Liver (tissue), 9 donors: ENCODE data around the gene ZDHHC19. TPM values are rescaled to one million over a fixed set of nuclear protein-coding genes. Genes with fewer than 3 reads are reported as not detected.
A peak's percentile ranks its signal among the peaks of the same experiment; 100 is the strongest.

ENCODE experiments used
- DNase-seq: peaks from one replicate; pipeline ENCODE4 v3.0.0-alpha.2; 2017; ENCODE audit warnings: low spot score
- H3K27ac ChIP-seq, 2 donors: one replicate each; pipeline ENCODE4 v1.7.0; 2013; ENCODE audit warnings: inconsistent platforms in 2 of 2, low read length in 2 of 2, control low read depth in 1 of 2, low read depth in 1 of 2, mild to moderate bottlenecking in 1 of 2
- H3K27me3 ChIP-seq, 4 donors: one replicate each; pipeline versions ENCODE4 v1.6.1 to v1.7.0; 2013; ENCODE audit warnings: low read length in 3 of 4, inconsistent platforms in 1 of 4, mild to moderate bottlenecking in 1 of 4, moderate library complexity in 1 of 4; ENCODE audit not compliant: control insufficient read depth in 4 of 4, insufficient read depth in 4 of 4
- H3K36me3 ChIP-seq, 4 donors: one replicate each; pipeline versions ENCODE4 v1.6.1 to v1.7.0; 2013; ENCODE audit warnings: low read length in 3 of 4, mild to moderate bottlenecking in 3 of 4, low read depth in 1 of 4, moderate library complexity in 1 of 4; ENCODE audit not compliant: control insufficient read depth in 4 of 4, insufficient read depth in 3 of 4
- H3K4me1 ChIP-seq, 4 donors: one replicate each; pipeline versions ENCODE4 v1.6.1 to v1.7.0; 2013; ENCODE audit warnings: low read length in 3 of 4, mild to moderate bottlenecking in 3 of 4, moderate library complexity in 1 of 4; ENCODE audit not compliant: control insufficient read depth in 4 of 4, insufficient read depth in 4 of 4
- H3K4me3 ChIP-seq, 3 donors: one replicate each; pipeline versions ENCODE4 v1.6.1 to v1.7.0; 2013; ENCODE audit warnings: low read length in 3 of 3, control low read depth in 1 of 3, low read depth in 1 of 3, mild to moderate bottlenecking in 1 of 3
- H3K9ac ChIP-seq, 2 donors: one replicate each; pipeline ENCODE4 v1.7.0; 2013; ENCODE audit warnings: low read length in 2 of 2, mild to moderate bottlenecking in 2 of 2, moderate library complexity in 2 of 2, control low read depth in 1 of 2, low read depth in 1 of 2
- H3K9me3 ChIP-seq, 4 donors: one replicate each; pipeline versions ENCODE4 v1.6.1 to v1.7.0; 2013; ENCODE audit warnings: low read length in 3 of 4; ENCODE audit not compliant: control insufficient read depth in 4 of 4
- ATF3 ChIP-seq: IDR thresholded peaks from 2 replicates; pipeline ENCODE4 v1.6.1; 2016; ENCODE audit warnings: antibody characterized with exemption
- CTCF ChIP-seq: fragments of 150-350 bp; IDR thresholded peaks from 2 replicates; pipeline ENCODE4 v1.5.1; 2017; ENCODE audit warnings: improper control_type of control experiment, low read depth, low read length; ENCODE audit not compliant: missing input control
- EGR1 ChIP-seq, 2 donors: IDR thresholded peaks; 2 replicates each; pipeline ENCODE4 v1.6.1; 2016 to 2018; ENCODE audit warnings: antibody characterized with exemption in 2 of 2, low read depth in 2 of 2
- FOXA2 ChIP-seq: IDR thresholded peaks from 2 replicates; pipeline ENCODE4 v1.6.1; 2016; ENCODE audit warnings: antibody characterized with exemption
- GABPA ChIP-seq, 2 donors: IDR thresholded peaks in 1 of 2; conservative IDR thresholded peaks in 1 of 2; 2 replicates each; pipeline ENCODE4 v1.6.1; 2016; ENCODE audit warnings: antibody characterized with exemption in 2 of 2, mild to moderate bottlenecking in 1 of 2, moderate library complexity in 1 of 2
- HNF4A ChIP-seq, 2 donors: conservative IDR thresholded peaks; 2 replicates each; pipeline ENCODE4 v1.6.1; 2016; ENCODE audit warnings: antibody characterized with exemption in 2 of 2, mild to moderate bottlenecking in 2 of 2
- HNF4G ChIP-seq: IDR thresholded peaks from 2 replicates; pipeline ENCODE4 v1.6.1; 2016; ENCODE audit warnings: antibody characterized with exemption
- JUND ChIP-seq, 2 donors: IDR thresholded peaks; 2 replicates each; pipeline ENCODE4 v1.6.1; 2016; ENCODE audit warnings: antibody characterized with exemption in 2 of 2
- NR2F2 ChIP-seq: IDR thresholded peaks from 2 replicates; pipeline ENCODE4 v1.6.1; 2016; ENCODE audit warnings: antibody characterized with exemption
- RAD21 ChIP-seq, 2 donors: IDR thresholded peaks; 2 replicates each; pipeline ENCODE4 v1.6.1; 2016; ENCODE audit warnings: antibody characterized with exemption in 2 of 2, mild to moderate bottlenecking in 2 of 2
- REST ChIP-seq: IDR thresholded peaks from 2 replicates; pipeline ENCODE4 v1.6.1; 2016; ENCODE audit warnings: antibody characterized with exemption, mild to moderate bottlenecking
- RXRA ChIP-seq, 2 donors: IDR thresholded peaks; 2 replicates each; pipeline ENCODE4 v1.6.1; 2017 to 2018; ENCODE audit warnings: antibody characterized with exemption in 2 of 2, mild to moderate bottlenecking in 1 of 2
- TAF1 ChIP-seq: conservative IDR thresholded peaks from 2 replicates; pipeline ENCODE4 v1.6.1; 2016; ENCODE audit warnings: antibody characterized with exemption, mild to moderate bottlenecking
- YY1 ChIP-seq: IDR thresholded peaks from 2 replicates; pipeline ENCODE4 v1.6.1; 2016; ENCODE audit warnings: antibody characterized with exemption, mild to moderate bottlenecking
- ZBTB33 ChIP-seq: IDR thresholded peaks from 2 replicates; pipeline ENCODE4 v1.6.1; 2016; ENCODE audit warnings: antibody characterized with exemption
- WGBS: extraction: QIAGEN DNeasy Blood & Tissue Kit; methylation state at CpG from one replicate; pipeline ENCODE4 v1.1.7; 2013; 5-methylcytosine and 5-hydroxymethylcytosine counted together
- polyA plus RNA-seq, 2 donors: library from polyadenylated mRNA; stranded (reverse) in 1 of 2; unstranded in 1 of 2; fragments of 200-250 nt in 1 of 2; fragments of >200 nt in 1 of 2; fragmentation: Nextera tagmentation in 1 of 2; extraction: Ambion mirVana in 1 of 2; gene quantifications; one replicate each; pipeline versions ENCODE4 v1.2.1 to v1.2.3, GENCODE V29; 2013 to 2015
- total RNA-seq, 2 donors: library from RNA; depleted of rRNA; stranded (reverse); fragments of >200 nt; gene quantifications; one replicate each; pipeline ENCODE4 v1.2.3, GENCODE V29; 2014
- donor health status: healthy.
- donor health status: healthy.
- donor health status: healthy.
- donor health status: healthy.
- donor health status: healthy.

Gene ZDHHC19
- total and polyA plus RNA-seq, 4 donors = 0.42 to 1.5 (median 0.81) TPM

GRCh38 chr3:196220587-196220986 lies 9.4 kb upstream of the ZDHHC19 start:
- 81% methylated on average over 10 of the region's 10 CpGs for WGBS
- no peak overlapping the region for H3K9ac ChIP-seq

GRCh38 chr3:196219970-196220311 lies 8.7 kb upstream of the ZDHHC19 start:
- Histone ChIP-seq H3K36me3 (peaks cover 0 to 7% (median 2%) of the 10 kb centered on the region in 4 donors), H3K4me3 (no peak overlapping the region), H3K27ac (peak overlapping the region; percentile 42 to 54), H3K27me3 (no peaks in the 10 kb centered on the region), H3K4me1 (peaks cover 17 to 36% (median 25%) of the 10 kb centered on the region in 4 donors), H3K9me3 (no peaks in the 10 kb centered on the region), H3K9ac (no peak overlapping the region)
- TF ChIP-seq NR2F2 (no peak), RAD21 (IDR thresholded peaks at IDR 0.05) (no peak), JUND (IDR thresholded peaks at IDR 0.05) (no peak), RXRA (IDR thresholded peaks at IDR 0.05) (no peak), REST (no peak), HNF4A (conservative IDR thresholded peaks at IDR 0.05) (no peak), ATF3 (no peak), HNF4G (no peak), YY1 (no peak), GABPA (IDR thresholded peaks at IDR 0.05 in 1 of 2, conservative IDR thresholded peaks at IDR 0.05 in 1 of 2) (no peak), EGR1 (IDR thresholded peaks at IDR 0.05; ENCODE audit: low read depth in 2 of 2) (no peak), FOXA2 (no peak), TAF1 (no peak), ZBTB33 (no peak), CTCF (no peak)
- DNase-seq = no peak
- WGBS = 92% methylated on average over 19 of the region's 19 CpGs

More at GRCh38 chr3:196220587-196220986, 9.4 kb upstream of the ZDHHC19 start:
- peaks cover 0 to 10% (median 4%) of the 10 kb centered on the region in 4 donors for H3K36me3 ChIP-seq
- peaks cover 12 to 30% (median 19%) of the 10 kb centered on the region in 4 donors for H3K4me1 ChIP-seq
- no peak overlapping the region for H3K27ac ChIP-seq
- no peaks in the 10 kb centered on the region for H3K9me3 ChIP-seq
- H3K4me3 ChIP-seq = no peak overlapping the region
- TF ChIP-seq GABPA (IDR thresholded peaks at IDR 0.05 in 1 of 2, conservative IDR thresholded peaks at IDR 0.05 in 1 of 2) (no peak), ZBTB33 (no peak)
- H3K27me3 ChIP-seq = no peaks in the 10 kb centered on the region
- no peak for DNase-seq
